Stimulated activated CD4-positive, alpha-beta T cell treated with anti-CD3 and anti-CD28 coated beads, TNF-alpha, amount 100 ng/mL, for 4 hours (primary cell): ENCODE data around the gene AKAP17A.
"Not testable (repeated sequence)": the region's sequence is repeated elsewhere in the genome, so short reads cannot be mapped to it uniquely, and the experiment has no call there.

Experiments
- DNase-seq, 3 experiments: peaks; one replicate each; pipeline ENCODE4 v3.0.0-alpha.2; 2020; ENCODE audit warnings: low read depth in 3 of 3

AKAP17A gene

GRCh38 chrX:1602299-1602698 is 10.9 kb downstream of the AKAP17A start:
- DNase-seq = no peak

- no peak for DNase-seq
Observed at GRCh38 chrX:1606496-1606895, 15.1 kb downstream of the AKAP17A start.

GRCh38 chrX:1609311-1609710 is 17.9 kb downstream of the AKAP17A start:
- no peak for DNase-seq

- DNase-seq = no peak
Observed at GRCh38 chrX:1609762-1610161, 18.4 kb downstream of the AKAP17A start.

GRCh38 chrX:1610166-1610565 is 18.8 kb downstream of the AKAP17A start:
- DNase-seq = no peak

- DNase-seq = no peak
Observed at GRCh38 chrX:1610736-1611135, 19.3 kb downstream of the AKAP17A start.

- DNase-seq = no peak
Observed at GRCh38 chrX:1612641-1613286, 21.4 kb downstream of the AKAP17A start.

GRCh38 chrX:1614927-1615326 is 23.5 kb downstream of the AKAP17A start, which contains the start of gene ASMT:
TSS of gene ASMT (plus strand) at chrX:1615059. CDS start at chrX:1615200, 141 bp downstream.
- no peak for DNase-seq

- no peak for DNase-seq
Observed at GRCh38 chrX:1618689-1619088, 27.3 kb downstream of the AKAP17A start.

GRCh38 chrX:1623691-1624090 is 32.3 kb downstream of the AKAP17A start:
- no peak for DNase-seq

- not testable (repeated sequence) for DNase-seq
Observed at GRCh38 chrX:1624158-1624860, 32.9 kb downstream of the AKAP17A start.

- not testable (repeated sequence) for DNase-seq
Observed at GRCh38 chrX:1624861-1625215, 33.4 kb downstream of the AKAP17A start.

GRCh38 chrX:1629244-1629643 is 37.8 kb downstream of the AKAP17A start:
- DNase-seq = no peak

- no peak for DNase-seq
Observed at GRCh38 chrX:1646009-1646408, 54.6 kb downstream of the AKAP17A start.

- DNase-seq = no peak
Observed at GRCh38 chrX:1649621-1650020, 58.2 kb downstream of the AKAP17A start.
